Measurements from ENCODE around the gene CDH4.
A peak's percentile ranks its signal among the peaks of the same experiment; 100 is the strongest.

CDH4 gene

GRCh38 chr20:61251529-61252393 lies at the start of gene CDH4:
TSS of gene CDH4 (plus strand) at chr20:61252261.
- DNase-seq: no peak

- no peak for DNase-seq
Observed at GRCh38 chr20:61203320-61203719, 48.7 kb upstream of the CDH4 start.

- no peak for DNase-seq
Observed at GRCh38 chr20:61204206-61204605, 47.9 kb upstream of the CDH4 start.

- DNase-seq: no peak
Observed at GRCh38 chr20:61205769-61206168, 46.3 kb upstream of the CDH4 start.

- DNase-seq: no peak
Observed at GRCh38 chr20:61210862-61211261, 41.2 kb upstream of the CDH4 start.

- no peak for DNase-seq
Observed at GRCh38 chr20:61217848-61218247, 34.2 kb upstream of the CDH4 start.

GRCh38 chr20:61219021-61219431 lies 33.0 kb upstream of the CDH4 start:
- DNase-seq: no peak

- DNase-seq: no peak
Observed at GRCh38 chr20:61220131-61220530, 31.9 kb upstream of the CDH4 start.

- no peak for DNase-seq
Observed at GRCh38 chr20:61220626-61221325, 31.3 kb upstream of the CDH4 start.

- no peak for DNase-seq
Observed at GRCh38 chr20:61222699-61223098, 29.4 kb upstream of the CDH4 start.

GRCh38 chr20:61223121-61223520 lies 28.9 kb upstream of the CDH4 start:
- DNase-seq: no peak

GRCh38 chr20:61230166-61230565 lies 21.9 kb upstream of the CDH4 start:
- DNase-seq: no peak

- no peak for DNase-seq
Observed at GRCh38 chr20:61233590-61233989, 18.5 kb upstream of the CDH4 start.

- no peak for DNase-seq
Observed at GRCh38 chr20:61234224-61234890, 17.7 kb upstream of the CDH4 start.

GRCh38 chr20:61236713-61237112 lies 15.3 kb upstream of the CDH4 start:
- DNase-seq: no peak

GRCh38 chr20:61238813-61239212 lies 13.2 kb upstream of the CDH4 start:
- no peak for DNase-seq

GRCh38 chr20:61240814-61241213 lies 11.2 kb upstream of the CDH4 start:
- DNase-seq: no peak

GRCh38 chr20:61244213-61244612 lies 7.8 kb upstream of the CDH4 start:
- DNase-seq: no peak

GRCh38 chr20:61246269-61246668 lies 5.8 kb upstream of the CDH4 start:
- no peak for DNase-seq

GRCh38 chr20:61249626-61250025 lies 2.4 kb upstream of the CDH4 start:
- DNase-seq: no peak

- no peak for DNase-seq
Observed at GRCh38 chr20:61252601-61253263, 671 bp downstream of the CDH4 start.

- DNase-seq: peak; percentile 21
Observed at GRCh38 chr20:61253264-61253639, 1.2 kb downstream of the CDH4 start.

All from hematopoietic multipotent progenitor cell treated with erythropoietin and hydrocortisone succinate and interleukin-3 and kit ligand, for 6 days (in vitro differentiated cells).